HepG2 (cell line): ENCODE measurements around the gene RBBP5. TPM values are rescaled to one million over a fixed set of nuclear protein-coding genes. Genes with fewer than 3 reads are reported as not detected.
A peak's percentile ranks its signal among the peaks of the same experiment; 100 is the strongest.

Experiments used
- BRD4 ChIP-seq: sonication (generic); formaldehyde crosslinking; IDR thresholded peaks from 2 replicates; pipeline ENCODE4 v1.4.0; 2020; ENCODE audit warnings: missing genetic modification reagents
- EP300 ChIP-seq, 3 experiments: sonication (generic) in 1 of 3; formaldehyde crosslinking in 1 of 3; IDR thresholded peaks; 2 replicates each; pipeline versions ENCODE4 v1.5.1 to v1.6.1; 2011 to 2020; ENCODE audit warnings: low read depth in 2 of 3, low read length in 2 of 3, borderline replicate concordance in 1 of 3, improper control_type of control experiment in 1 of 3, mild to moderate bottlenecking in 1 of 3, missing genetic modification reagents in 1 of 3, moderate library complexity in 1 of 3
- KMT2B ChIP-seq: IDR thresholded peaks from 2 replicates; pipeline ENCODE4 v1.6.1; 2016; ENCODE audit warnings: missing genetic modification reagents, missing compliant biosample characterization
- MTF1 ChIP-seq: sonication (generic); formaldehyde crosslinking; IDR thresholded peaks from 2 replicates; pipeline ENCODE4 v1.5.0; 2020; ENCODE audit warnings: missing genetic modification reagents
- MYC ChIP-seq: sonication (generic); formaldehyde crosslinking; IDR thresholded peaks from 2 replicates; pipeline ENCODE4 v1.9.0; 2021; ENCODE audit warnings: missing genetic modification reagents, borderline replicate concordance
- NBN ChIP-seq: fragments of 450-650 bp; conservative IDR thresholded peaks from 2 replicates; pipeline ENCODE4 v1.6.1; 2017
- REL ChIP-seq: sonication (generic); formaldehyde crosslinking; conservative IDR thresholded peaks from 2 replicates; pipeline ENCODE4 v1.8.0; 2022; ENCODE audit warnings: mild to moderate bottlenecking, missing genetic modification reagents, moderate library complexity
- SIN3A ChIP-seq: IDR thresholded peaks from 2 replicates; pipeline ENCODE4 v1.6.1; 2011; ENCODE audit warnings: low read depth, mild to moderate bottlenecking, control low read depth, low read length, borderline replicate concordance
- SMAD9 ChIP-seq: sonication (generic); formaldehyde crosslinking; IDR thresholded peaks from 2 replicates; pipeline ENCODE4 v1.5.1; 2020; ENCODE audit warnings: mild to moderate bottlenecking, missing genetic modification reagents
- U2AF2 ChIP-seq: fragments of 200-400 bp; formaldehyde crosslinking; IDR thresholded peaks from 2 replicates; pipeline ENCODE4 v1.6.1; 2017; ENCODE audit warnings: low read depth, mild to moderate bottlenecking, low read length
- ZBTB39 ChIP-seq: sonication (generic); formaldehyde crosslinking; IDR thresholded peaks from 2 replicates; pipeline ENCODE4 v1.5.0; 2020; ENCODE audit warnings: missing genetic modification reagents
- ZFP41 ChIP-seq: sonication (generic); formaldehyde crosslinking; IDR thresholded peaks from 2 replicates; pipeline ENCODE4 v1.4.0; 2020; ENCODE audit warnings: mild to moderate bottlenecking, missing genetic modification reagents, borderline replicate concordance
- ZHX2 ChIP-seq, 2 experiments: sonication (generic) in 1 of 2; formaldehyde crosslinking in 1 of 2; IDR thresholded peaks; 2 replicates each; pipeline versions ENCODE4 v1.6.1 to v1.9.0; 2014 to 2022; ENCODE audit warnings: antibody characterized with exemption in 1 of 2, borderline replicate concordance in 1 of 2, inconsistent platforms in 1 of 2, low read depth in 1 of 2, missing genetic modification reagents in 1 of 2
- ZKSCAN1 ChIP-seq: fragments of 150-350 bp; IDR thresholded peaks from 2 replicates; pipeline ENCODE4 v1.6.1; 2014; ENCODE audit warnings: low read length
- ZNF549 ChIP-seq: sonication (generic); formaldehyde crosslinking; IDR thresholded peaks from 2 replicates; pipeline ENCODE4 v1.5.0; 2020; ENCODE audit warnings: missing genetic modification reagents
- ZNF749 ChIP-seq: sonication (generic); formaldehyde crosslinking; IDR thresholded peaks from 2 replicates; pipeline ENCODE4 v1.8.0; 2022; ENCODE audit warnings: mild to moderate bottlenecking, missing genetic modification reagents, moderate library complexity, borderline replicate concordance
- ZSCAN22 ChIP-seq: sonication (generic); formaldehyde crosslinking; IDR thresholded peaks from 2 replicates; pipeline ENCODE4 v1.4.0; 2020; ENCODE audit warnings: mild to moderate bottlenecking, missing genetic modification reagents
- polyA plus RNA-seq, 8 experiments: library from polyadenylated mRNA; depleted of rRNA in 3 of 8; stranded (reverse) in 7 of 8; unstranded in 1 of 8; fragments of >200 nt; fragmentation: Illumina TruSeq in 4 of 8; extraction: Trizol in 4 of 8; gene quantifications; 2 replicates each; pipeline versions ENCODE4 v1.2.1 to v1.2.3, GENCODE V29; 2011 to 2016; ENCODE audit warnings: low read depth in 4 of 8, missing spikeins in 1 of 8, mixed read lengths in 1 of 8; ENCODE audit not compliant: insufficient read depth in 1 of 8
- total RNA-seq, 5 experiments: library from RNA; depleted of rRNA; stranded (reverse); fragments of >200 nt; fragmentation: Illumina TruSeq; extraction: Trizol; gene quantifications; 2 replicates each; pipeline ENCODE4 v1.2.3, GENCODE V29; 2016; ENCODE audit warnings: low read depth in 1 of 5
- TF ChIP-seq, protein P1 (sequence below): IDR thresholded peaks from 2 replicates; pipeline ENCODE4 v1.6.1; 2016

Gene RBBP5
- total and polyA plus RNA-seq, 2 of the 13 experiments (the other 11 are each of a cell fraction or from before 2014, with no cell fraction given): 6.6 to 17.1 TPM

DNA sequence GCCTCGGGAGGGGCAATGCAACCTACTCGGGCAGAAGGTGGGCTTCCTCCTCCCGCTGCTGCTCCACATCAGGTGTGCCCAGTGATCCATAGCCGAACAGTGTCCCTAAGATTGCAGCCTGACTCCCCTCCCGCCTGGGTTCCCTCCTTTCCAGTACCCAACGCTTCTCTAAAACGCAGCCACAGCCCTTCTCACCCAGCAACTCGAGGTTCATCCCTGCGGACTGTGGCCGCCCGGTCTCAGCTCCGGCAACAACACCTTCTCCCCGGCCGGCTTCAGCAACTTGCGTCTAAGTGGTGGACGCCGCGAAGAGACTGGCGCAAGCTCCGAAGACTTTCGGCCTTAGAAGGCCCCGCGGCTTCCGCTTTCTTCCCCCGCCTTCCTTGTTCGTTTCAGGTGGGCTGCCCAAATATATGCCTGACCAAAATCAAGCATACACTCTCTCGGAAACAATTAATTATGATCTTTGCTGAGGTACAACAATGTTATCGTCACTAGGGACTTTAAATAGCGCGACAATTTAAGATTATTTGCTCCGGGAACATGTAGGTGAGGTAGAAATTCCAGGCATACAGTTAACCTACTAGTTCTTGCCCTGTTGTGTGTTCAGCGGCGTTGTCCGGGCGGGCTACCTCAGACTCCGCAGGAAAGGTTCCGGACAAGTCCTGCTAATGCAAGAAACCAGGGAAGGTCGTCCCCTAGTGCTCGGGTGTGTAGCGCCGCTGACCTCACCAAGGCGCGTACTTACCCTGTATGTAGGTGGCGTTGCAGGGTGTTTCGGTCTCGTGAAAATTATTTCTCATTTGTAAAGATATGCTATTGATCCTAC lies at the start of gene RBBP5 (continued):
- TF ChIP-seq SIN3A (peak; percentile 69; the same call in 1 of the 2 replicates), ZKSCAN1 (peak; percentile 80), ZBTB39 (CRISPR knock-in tag) (no peak), ZNF549 (CRISPR knock-in tag) (no peak), ZSCAN22 (CRISPR knock-in tag) (no peak; the same call in 1 of the 2 replicates), ZFP41 (CRISPR knock-in tag) (no peak), U2AF2 (no peak), SMAD9 (no peak), ZHX2 (IDR thresholded peaks at IDR 0.05; ENCODE audit: low read depth) (peak; percentile 85), ZHX2 (CRISPR knock-in tag; IDR thresholded peaks at IDR 0.05; ENCODE audit: borderline replicate concordance) (no peak), MYC (CRISPR knock-in tag) (no peak), BRD4 (CRISPR knock-in tag) (0 out of 2 replicates have a peak, but pooled peaks have one; percentile 57), KMT2B (CRISPR knock-in tag) (peak; percentile 98), MTF1 (CRISPR knock-in tag) (no peak), NBN (no peak), EP300 (IDR thresholded peaks at IDR 0.05; ENCODE audit: low read depth in 2 of 2, low read length in 2 of 2) (peak; percentile 50 to 53; a peak in 2 of 4 replicates), EP300 (CRISPR knock-in tag; IDR thresholded peaks at IDR 0.05; ENCODE audit: borderline replicate concordance) (peak; percentile 75), ZNF749 (CRISPR knock-in tag) (peak; percentile 77; the same call in 1 of the 2 replicates), REL (CRISPR knock-in tag) (peak; percentile 47; the same call in 1 of the 2 replicates)
- TF ChIP-seq, protein P1, sequence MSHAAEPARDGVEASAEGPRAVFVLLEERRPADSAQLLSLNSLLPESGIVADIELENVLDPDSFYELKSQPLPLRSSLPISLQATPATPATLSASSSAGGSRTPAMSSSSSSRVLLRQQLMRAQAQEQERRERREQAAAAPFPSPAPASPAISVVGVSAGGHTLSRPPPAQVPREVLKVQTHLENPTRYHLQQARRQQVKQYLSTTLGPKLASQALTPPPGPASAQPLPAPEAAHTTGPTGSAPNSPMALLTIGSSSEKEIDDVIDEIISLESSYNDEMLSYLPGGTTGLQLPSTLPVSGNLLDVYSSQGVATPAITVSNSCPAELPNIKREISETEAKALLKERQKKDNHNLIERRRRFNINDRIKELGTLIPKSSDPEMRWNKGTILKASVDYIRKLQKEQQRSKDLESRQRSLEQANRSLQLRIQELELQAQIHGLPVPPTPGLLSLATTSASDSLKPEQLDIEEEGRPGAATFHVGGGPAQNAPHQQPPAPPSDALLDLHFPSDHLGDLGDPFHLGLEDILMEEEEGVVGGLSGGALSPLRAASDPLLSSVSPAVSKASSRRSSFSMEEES: no peak; the same call in 1 of the 2 replicates
